Midbrain (tissue), 1 donor: ENCODE measurements around the gene CYP4A22.
"Not testable (repeated sequence)": the region's sequence is repeated elsewhere in the genome, so short reads cannot be mapped to it uniquely, and the experiment has no call there.

ENCODE experiments used
- DNase-seq: peaks from one replicate; lab custom pipeline; 2025; lab: John Stamatoyannopoulos, UW

CYP4A22 gene

DNA sequence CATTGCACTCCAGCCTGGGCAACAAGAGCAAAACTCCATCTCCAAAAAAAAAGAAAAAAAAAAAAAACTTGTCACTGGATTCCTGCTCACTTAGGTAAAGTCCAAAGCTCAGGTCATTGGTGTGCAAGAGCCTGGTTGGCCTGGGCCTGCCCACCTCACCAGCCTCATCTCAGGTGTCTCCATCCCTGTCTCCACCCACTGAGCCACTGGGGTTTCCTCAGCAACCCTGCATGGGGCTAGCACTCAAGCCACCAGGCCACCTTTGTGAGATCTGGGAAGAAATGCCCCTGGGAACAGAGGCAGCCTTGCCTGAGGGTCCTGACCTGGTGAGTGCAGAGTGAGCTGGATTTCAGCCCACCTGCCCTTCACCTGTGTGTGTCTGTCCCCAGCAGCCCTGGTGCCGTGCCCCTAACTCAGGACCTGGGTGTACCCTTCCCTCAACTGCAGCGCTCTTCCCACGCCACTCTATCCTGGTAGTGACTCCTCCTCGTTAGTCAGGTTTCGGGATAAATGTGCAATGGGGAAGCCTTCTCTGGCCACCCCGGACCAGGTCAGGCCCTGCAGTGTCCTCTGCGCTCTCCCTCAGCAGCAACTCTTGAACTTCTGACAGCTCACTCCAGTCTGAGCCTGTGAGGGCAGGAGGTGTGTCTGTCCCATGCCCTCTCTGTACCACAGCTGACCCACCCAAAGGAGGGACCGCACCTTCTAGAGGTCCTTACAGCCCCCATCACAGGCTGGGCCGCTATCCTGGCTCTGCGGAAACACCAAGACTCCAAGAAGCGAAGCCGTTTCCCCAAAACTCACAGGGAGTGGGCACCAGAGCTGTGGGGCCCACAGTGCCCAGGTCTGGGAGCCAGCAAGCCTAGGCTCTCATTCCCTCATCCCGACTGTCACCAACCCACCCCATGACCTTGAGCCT, 49.3 kb downstream of the CYP4A22 start:
- no peak for DNase-seq

DNA sequence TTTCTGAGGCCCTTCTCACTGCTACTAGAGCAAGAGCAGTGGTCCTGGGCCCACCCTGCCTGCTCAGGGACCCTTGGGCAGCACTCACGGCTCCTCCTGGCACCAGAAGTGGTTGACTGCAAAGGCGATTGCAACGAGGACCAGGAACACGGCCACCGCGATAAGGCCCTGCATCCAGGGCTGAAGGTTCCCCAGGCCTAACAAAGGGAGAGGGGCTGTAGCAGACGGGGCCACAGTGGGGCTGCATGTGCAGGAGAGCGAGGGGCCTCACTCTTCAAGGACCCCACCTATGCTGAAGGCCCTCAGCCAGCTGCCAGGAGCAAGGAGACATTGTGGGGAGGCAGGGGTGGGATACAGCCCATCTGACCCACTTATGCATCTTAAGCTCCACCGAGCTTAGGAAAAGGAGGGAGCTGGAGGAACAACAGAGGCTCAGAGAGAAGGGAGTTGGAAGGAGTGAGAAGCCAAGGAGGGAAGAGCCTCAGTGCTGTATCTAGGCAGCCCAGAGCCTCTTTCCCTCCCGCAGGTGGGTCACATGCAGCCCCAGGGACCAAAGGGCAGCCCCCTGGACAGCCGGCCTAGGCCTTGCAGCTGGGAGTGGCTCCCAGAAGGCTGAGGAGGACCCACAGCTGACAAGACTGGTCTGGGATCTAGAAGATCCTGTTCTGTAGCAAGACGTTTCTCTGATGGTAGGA, 50.1 kb downstream of the CYP4A22 start:
- DNase-seq = no peak

DNA sequence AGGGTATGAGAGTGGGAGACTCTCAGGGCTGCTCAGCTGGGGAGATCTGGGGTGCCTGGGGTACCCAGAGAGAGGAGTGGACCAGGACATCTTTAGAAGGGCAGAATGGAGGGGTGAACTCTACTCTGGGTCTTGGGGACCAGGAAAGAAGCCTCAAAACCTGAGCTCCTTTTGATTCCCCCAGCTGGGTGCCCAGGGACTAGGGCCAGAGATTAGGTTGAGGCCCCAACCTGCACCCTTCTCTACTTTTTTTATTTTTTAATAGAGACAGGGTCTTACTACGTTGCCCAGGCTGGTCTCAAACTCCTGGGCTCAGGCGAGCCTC, 50.6 kb downstream of the CYP4A22 start:
- DNase-seq = no peak

DNA sequence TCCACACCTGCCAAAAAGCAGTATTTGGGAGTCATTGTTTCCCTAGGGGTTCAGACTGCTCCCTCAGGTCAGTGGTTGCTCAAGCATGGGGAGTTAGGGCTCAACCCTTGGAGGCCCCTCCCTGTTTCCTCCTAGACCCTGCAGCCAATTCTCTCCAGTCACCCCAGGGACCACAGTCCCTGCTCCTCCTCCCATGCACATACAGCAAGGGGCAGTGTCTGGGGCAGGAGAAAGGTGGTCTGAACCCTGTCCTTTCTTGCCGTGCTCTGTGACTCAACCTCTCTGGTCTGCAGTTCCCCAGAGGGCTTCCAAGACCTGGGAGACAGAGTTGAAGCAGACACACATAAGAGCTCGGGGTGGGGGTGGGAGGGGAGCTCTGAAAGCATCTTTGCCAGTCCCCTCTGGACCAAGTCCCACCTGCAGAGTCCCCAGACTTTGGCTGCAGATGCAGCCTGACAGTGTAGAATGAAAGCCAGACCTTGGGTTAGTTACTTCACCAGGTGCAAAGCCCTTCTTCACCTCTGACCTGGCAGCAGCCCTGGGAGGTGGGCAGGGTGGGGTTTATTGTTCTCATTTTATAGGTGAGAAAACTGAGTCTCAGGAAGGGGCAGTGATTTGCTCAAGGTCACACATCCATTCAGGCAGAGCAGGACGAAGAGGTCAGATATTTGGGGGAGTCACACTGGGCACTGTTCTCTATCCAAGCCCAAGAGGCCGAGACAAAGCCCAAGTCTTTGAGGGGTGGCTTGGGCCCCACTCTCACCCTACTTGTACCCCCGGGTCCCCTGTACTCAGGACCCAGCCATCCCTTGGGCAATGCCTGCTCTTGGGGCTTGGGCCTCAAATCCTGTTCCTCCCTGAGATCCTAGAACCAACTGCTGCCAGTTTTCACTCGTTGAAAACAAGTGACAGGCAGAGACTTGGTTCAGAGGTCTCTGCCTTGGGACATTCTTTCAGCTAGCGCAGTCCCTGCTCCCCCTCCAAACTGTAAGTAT, 51.8 kb downstream of the CYP4A22 start:
- no peak for DNase-seq

DNA sequence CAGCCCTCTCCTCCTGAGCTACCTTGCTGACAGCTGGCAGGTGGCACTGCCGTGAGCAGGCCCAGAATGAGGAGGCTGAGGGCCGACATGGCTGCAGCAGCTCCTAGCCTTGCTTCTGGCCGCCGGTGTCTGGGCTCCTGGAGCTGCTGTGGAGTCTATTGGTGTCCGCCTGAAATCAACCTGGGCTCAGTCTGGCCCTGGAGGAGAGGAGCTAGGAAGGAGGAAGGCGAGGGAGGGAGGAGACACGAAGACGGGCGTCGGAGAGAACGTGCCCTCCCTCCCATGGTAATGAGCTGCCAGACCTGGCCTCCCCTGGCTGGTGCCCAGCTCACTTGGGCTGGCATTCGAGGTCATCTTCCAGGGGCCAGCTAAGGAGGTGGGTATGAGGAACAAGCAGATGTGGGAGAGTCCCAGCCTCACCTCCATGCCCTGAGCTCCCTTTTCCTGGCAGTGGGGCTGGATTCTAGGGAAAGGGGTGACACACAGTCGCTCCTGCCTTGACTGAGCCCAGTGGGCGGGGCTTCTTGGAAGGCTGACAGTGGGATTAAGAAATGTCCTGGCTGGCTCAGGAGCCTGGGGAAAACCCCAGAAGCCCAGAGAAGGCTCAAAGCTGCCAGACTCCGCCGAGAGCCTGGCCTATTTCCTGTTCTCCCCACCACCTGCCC, 52.7 kb downstream of the CYP4A22 start, which contains the start of gene PDZK1IP1:
PDZK1IP1 (minus strand) TSS at position 193 of the 665 bp plus-strand sequence; CDS start at position 89, 104 bp downstream.
- peak; percentile 63 for DNase-seq

DNA sequence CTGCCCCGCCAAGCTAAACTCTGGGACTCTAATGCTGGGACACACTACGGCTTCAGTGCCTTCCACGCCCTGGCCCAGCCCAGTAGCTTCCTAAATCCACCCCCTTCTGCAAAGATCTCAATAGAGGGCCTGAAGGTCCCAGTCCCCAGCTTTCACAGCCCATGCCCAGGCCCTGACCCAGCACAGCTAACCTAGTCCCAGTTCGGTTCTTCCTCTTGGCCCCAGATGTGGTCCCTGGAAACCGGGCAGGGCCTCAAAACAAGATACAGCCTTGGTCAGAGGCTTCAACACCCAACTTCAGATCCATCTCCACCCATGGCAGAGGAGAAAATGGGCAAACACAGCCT, 53.2 kb downstream of the CYP4A22 start:
- DNase-seq = no peak

DNA sequence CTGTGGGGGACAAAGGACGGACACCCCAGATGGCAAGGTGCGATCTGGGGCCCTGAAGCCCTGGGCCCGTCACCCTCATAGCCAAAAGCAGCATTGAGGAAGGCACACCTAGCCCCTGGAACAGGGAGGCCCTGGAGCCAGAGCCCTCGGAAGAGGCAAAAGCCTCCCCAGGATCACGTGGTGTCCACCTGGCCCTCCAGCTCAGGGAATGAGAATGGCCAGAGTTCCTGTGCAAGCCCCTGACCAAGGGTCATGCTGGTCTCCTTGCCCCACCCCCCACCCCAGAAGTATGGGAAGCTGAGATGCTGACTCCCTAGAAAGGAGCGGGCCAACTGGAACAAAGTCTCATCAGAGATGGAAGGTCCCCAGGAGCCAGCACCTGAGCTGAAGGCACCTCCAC, 53.6 kb downstream of the CYP4A22 start:
- DNase-seq = no peak

DNA sequence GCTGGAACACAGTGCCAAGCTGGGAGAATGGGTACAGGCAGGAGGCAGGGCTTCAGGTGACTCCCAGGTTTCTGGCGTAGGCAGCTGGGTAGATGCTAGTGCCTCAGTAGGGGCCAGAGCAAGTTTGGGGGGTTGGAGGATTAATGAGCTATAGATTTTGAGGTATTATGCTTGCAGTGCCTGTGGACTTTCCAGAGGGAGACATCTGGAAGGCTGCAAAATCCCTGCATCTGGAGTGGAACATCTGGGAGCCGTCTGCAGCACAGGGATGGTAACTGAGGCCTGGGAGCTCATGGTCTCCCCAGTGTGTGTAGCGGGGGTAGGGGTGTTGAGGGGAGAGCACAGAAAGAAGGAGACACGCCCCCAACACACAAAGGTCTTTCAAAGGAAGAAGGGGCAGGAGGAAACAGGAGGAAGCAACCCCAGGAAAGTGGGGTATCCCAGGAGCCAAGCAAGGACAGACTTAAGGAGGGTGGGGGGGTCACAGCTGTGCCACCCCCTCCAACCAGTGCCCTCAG, 54.8 kb downstream of the CYP4A22 start:
- no peak for DNase-seq

DNA sequence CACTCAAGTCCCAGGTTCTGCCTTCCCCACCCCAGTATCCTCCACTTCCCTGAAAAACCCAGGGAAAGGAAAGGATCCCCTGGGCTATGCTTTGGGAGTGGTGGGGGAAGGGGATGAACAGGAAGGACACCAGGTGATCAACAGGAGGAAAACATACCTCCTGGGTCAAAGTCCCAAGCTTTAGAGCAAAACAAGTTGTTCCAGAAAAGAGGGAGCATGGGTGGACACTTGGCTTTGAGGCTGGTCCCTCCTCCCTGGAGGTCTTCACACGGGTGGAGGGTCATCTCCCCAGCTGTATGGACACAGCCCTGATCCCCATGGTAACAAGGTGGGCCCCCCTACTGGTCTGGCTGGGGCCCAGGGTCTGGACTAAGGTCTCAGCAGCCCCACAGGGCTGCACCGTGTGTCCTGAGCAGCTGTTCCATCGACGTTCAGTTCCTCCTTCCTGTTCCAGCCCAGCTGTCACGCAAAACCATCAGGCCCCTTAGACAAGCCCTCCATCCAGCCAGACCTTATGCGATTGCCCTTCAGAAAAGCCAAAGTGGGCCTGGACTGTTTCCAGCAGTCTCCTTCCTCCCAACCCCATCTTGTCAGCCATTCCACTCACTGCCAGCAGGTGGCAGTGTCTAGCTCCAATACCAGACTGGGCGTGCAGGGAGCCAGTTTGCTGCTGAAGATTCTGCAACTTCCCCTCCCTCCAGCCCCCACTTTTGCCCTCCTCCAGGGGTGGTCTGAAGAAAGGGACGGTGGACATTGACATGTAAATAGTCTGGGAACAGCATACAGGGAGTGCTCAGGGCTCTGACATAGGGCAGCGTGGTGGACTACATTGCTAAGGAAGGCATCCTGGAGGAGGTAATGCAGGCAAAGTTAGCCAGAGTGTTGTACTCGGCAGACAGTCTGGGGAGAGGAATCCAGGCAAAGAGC, 55.5 kb downstream of the CYP4A22 start:
- peak; percentile 62 for DNase-seq

DNA sequence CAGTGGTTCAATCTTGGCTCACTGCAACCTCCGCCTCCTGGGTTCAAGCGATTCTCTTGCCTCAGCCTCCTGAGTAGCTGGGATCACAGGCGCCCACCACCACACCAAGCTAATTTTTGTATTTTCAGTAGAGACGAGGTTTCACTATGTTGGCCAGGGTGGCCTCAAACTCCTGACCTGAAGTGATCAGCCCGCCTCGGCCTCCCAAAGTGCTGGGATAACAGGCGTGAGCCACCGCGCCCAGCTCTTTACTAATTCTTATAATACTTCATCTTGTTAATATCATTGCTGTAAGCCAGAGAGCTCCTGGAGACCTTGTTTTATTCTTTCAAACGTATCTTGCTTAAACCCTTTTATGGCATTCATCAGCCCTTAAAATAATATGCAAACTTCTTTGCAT, 56.3 kb downstream of the CYP4A22 start:
- DNase-seq = not testable (repeated sequence)

DNA sequence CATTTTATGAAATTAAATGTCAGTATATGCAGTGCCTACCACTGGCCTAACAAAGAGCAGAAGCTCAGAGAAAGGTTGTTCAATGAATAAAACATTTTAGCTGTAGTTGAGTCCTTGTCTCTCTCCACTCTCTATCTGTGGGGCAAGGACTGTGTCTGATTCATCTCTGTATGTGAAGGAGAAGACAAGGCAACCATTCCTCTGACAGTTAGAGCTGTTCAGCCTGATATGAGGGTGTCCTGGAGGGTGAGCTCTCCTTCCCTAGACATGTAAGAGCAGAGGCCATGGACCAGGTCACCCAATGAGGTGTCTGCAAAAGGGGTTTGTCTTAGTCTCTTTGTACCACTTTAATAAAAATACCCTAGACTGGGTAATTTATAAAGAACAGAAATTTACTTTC, 57.1 kb downstream of the CYP4A22 start:
- DNase-seq = no peak

DNA sequence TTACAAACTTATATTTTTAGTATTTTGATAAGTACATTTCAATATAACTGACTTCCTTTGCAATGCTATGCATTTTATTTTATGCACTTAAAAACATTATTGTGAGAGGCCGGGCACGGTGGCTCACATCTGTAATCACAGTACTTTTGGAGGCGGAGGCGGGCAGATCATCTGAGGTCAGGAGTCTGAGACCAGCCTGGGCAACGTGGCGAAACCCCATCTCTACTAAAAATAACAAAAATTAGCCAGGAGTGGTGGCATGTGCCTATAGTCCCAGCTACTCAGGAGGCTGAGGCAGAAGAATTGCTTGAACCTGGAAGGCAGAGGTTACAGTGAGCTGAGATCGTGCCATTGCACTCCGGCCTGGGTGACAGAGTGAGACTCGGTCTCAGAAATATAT, 58.7 kb downstream of the CYP4A22 start:
- not testable (repeated sequence) for DNase-seq

DNA sequence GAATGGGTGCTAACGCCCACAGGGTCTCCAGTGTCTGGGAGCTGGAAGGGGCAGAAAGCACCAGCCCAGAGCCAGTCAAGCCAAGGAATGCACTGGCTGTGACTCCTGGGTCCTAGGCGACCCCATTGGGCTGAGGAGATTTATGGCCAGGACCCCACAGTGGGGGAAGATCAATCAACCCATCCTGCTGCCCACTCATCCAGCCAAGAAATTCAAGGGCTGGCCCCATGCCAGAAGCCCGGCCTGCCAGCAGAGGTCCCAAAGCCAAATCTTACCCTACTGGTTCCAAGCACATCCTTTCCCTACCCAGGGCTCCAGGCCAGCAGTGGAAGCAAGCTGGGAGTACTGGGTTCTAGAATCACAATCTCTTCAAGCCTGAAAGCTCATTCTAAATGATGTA, 59.4 kb downstream of the CYP4A22 start:
- no peak for DNase-seq

DNA sequence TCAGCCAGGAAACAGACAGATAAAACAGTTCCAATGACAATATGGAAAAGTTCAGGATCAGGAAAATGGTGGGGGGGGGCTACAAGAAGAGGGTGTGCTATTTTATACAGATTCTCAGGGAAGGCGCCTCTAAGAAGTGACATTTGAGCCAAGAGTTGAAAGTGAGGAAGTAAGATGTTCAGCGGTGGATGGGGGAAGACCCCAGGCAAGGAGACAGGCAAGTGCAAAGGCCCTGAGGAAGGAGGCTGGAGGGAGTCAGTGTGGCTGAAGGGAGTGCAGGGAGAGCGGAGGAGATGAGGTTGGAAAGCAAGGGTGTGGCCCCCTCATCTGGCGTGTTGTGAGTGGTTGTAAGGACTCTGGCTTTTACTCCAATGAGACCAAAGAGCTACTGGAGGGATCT, 61.0 kb downstream of the CYP4A22 start:
- DNase-seq = no peak
